ENCODE measurements around the gene GBP1. TPM values are rescaled to one million over a fixed set of nuclear protein-coding genes. Genes with fewer than 3 reads are reported as not detected.

The GBP1 gene
- total RNA-seq, 1 experiment from 2014 or later, result 0.15 TPM

DNA sequence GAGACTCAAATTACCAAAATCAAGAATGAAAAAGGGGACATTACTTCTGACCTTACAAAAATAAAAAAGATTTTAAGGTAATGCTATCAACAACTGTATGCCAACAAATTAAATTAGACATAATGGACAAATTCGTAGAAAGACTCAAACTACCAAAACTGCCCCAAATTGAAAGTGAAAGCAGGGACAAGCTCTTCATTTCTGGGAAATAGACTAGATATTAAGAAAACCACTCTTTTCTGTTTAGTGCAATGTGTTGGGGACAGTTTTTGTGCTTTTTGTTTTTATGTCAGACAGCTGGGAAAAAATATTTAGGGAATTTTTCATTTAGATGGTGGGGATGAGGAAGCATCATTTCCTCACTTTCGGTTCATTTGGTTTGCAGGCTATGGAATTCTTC, 4.9 kb upstream of the GBP1 start:
- ATAC-seq (no peak), DNase-seq (ENCODE audit: low read depth, low spot score) (no peak)
- no peak overlapping the region for H3K27ac ChIP-seq (ENCODE audit: low read depth, low read length)
- H3K9me3 ChIP-seq (ENCODE audit: control insufficient read depth in 1 of 2, insufficient read depth in 1 of 2, low read depth in 1 of 2, low read length in 2 of 2), result no peaks in the 10 kb centered on the region
- CTCF ChIA-PET, result interaction anchor here (1.8 kb wide), 1 partner anchor 16 kb away, joined by 7 read pairs; no protein-coding TSS in a partner anchor
- intact Hi-C loops (cut with micrococcal nuclease), result no loop called here
- BruUV-seq (replicated peaks), result no TSS peak
- no peaks in the 10 kb centered on the region for H4K20me1 ChIP-seq (ENCODE audit: insufficient read depth)
- RAD21 ChIA-PET (ENCODE audit: low non-redundant PET in 1 of 2, low total read pairs in 2 of 2, uncharacterized antibody in 2 of 2, unreplicated experiment in 2 of 2), result no interaction called here
- no peaks in the 10 kb centered on the region for H3K27me3 ChIP-seq (ENCODE audit: insufficient read depth, low read length)
- no peak overlapping the region for H2AFZ ChIP-seq (ENCODE audit: low read depth, low read length, poor library complexity, severe bottlenecking)
- H3K9ac ChIP-seq (ENCODE audit: low read length), result no peak overlapping the region
- no peaks in the 10 kb centered on the region for H3K4me1 ChIP-seq (ENCODE audit: control insufficient read depth in 1 of 2, insufficient read depth in 2 of 2, low read length in 2 of 2)
- TF ChIP-seq CBX3 (IDR thresholded peaks at IDR 0.05; ENCODE audit: low read depth) (no peak), ZNF274 (IDR thresholded peaks at IDR 0.05; ENCODE audit: low read depth, low read length) (no peak), EZH2phosphoT487 (IDR thresholded peaks at IDR 0.05; ENCODE audit: borderline replicate concordance) (no peak), SIN3A (IDR thresholded peaks at IDR 0.05; ENCODE audit: low read depth) (no peak), SRF (IDR thresholded peaks at IDR 0.05; ENCODE audit: low read depth) (no peak), TCF7L2 (IDR thresholded peaks at IDR 0.05; ENCODE audit: borderline replicate concordance, extremely low read depth, insufficient read depth, insufficient read length) (no peak), CEBPB (IDR thresholded peaks at IDR 0.05; ENCODE audit: low read depth) (no peak)
- TF ChIP-seq, protein P1, sequence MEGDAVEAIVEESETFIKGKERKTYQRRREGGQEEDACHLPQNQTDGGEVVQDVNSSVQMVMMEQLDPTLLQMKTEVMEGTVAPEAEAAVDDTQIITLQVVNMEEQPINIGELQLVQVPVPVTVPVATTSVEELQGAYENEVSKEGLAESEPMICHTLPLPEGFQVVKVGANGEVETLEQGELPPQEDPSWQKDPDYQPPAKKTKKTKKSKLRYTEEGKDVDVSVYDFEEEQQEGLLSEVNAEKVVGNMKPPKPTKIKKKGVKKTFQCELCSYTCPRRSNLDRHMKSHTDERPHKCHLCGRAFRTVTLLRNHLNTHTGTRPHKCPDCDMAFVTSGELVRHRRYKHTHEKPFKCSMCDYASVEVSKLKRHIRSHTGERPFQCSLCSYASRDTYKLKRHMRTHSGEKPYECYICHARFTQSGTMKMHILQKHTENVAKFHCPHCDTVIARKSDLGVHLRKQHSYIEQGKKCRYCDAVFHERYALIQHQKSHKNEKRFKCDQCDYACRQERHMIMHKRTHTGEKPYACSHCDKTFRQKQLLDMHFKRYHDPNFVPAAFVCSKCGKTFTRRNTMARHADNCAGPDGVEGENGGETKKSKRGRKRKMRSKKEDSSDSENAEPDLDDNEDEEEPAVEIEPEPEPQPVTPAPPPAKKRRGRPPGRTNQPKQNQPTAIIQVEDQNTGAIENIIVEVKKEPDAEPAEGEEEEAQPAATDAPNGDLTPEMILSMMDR (IDR thresholded peaks at IDR 0.05 in 2 of 3, conservative IDR thresholded peaks at IDR 0.05 in 1 of 3; ENCODE audit: borderline replicate concordance in 1 of 3, insufficient read depth in 1 of 3, low read depth in 2 of 3, low read length in 2 of 3), result no peak
- TF ChIP-seq, protein P2, sequence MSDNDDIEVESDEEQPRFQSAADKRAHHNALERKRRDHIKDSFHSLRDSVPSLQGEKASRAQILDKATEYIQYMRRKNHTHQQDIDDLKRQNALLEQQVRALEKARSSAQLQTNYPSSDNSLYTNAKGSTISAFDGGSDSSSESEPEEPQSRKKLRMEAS (IDR thresholded peaks at IDR 0.05), result no peak
- TF ChIP-seq, protein P3, sequence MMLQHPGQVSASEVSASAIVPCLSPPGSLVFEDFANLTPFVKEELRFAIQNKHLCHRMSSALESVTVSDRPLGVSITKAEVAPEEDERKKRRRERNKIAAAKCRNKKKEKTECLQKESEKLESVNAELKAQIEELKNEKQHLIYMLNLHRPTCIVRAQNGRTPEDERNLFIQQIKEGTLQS (IDR thresholded peaks at IDR 0.05), result no peak
- TF ChIP-seq, protein P4, sequence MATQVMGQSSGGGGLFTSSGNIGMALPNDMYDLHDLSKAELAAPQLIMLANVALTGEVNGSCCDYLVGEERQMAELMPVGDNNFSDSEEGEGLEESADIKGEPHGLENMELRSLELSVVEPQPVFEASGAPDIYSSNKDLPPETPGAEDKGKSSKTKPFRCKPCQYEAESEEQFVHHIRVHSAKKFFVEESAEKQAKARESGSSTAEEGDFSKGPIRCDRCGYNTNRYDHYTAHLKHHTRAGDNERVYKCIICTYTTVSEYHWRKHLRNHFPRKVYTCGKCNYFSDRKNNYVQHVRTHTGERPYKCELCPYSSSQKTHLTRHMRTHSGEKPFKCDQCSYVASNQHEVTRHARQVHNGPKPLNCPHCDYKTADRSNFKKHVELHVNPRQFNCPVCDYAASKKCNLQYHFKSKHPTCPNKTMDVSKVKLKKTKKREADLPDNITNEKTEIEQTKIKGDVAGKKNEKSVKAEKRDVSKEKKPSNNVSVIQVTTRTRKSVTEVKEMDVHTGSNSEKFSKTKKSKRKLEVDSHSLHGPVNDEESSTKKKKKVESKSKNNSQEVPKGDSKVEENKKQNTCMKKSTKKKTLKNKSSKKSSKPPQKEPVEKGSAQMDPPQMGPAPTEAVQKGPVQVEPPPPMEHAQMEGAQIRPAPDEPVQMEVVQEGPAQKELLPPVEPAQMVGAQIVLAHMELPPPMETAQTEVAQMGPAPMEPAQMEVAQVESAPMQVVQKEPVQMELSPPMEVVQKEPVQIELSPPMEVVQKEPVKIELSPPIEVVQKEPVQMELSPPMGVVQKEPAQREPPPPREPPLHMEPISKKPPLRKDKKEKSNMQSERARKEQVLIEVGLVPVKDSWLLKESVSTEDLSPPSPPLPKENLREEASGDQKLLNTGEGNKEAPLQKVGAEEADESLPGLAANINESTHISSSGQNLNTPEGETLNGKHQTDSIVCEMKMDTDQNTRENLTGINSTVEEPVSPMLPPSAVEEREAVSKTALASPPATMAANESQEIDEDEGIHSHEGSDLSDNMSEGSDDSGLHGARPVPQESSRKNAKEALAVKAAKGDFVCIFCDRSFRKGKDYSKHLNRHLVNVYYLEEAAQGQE (IDR thresholded peaks at IDR 0.05; ENCODE audit: low read depth), result no peak
- H3K36me3 ChIP-seq (ENCODE audit: control insufficient read depth in 1 of 2, insufficient read depth in 2 of 2, low read length in 2 of 2), result no peaks in the 10 kb centered on the region
- POLR2A ChIA-PET, result no interaction called here
- no peak overlapping the region for H3K4me3 ChIP-seq (replicated peaks in 1 of 2; ENCODE audit: low read depth in 1 of 2, low read length in 2 of 2)
- no peak overlapping the region for H3K4me2 ChIP-seq (ENCODE audit: low read length)
- H3K79me2 ChIP-seq (ENCODE audit: insufficient read depth, low read length), result no peaks in the 10 kb centered on the region
- H3K9me2 ChIP-seq (ENCODE audit: insufficient read depth), result no peaks in the 10 kb centered on the region

Measured in HCT116 (cell line).